Fibroblast of lung (primary cell): Measurements from ENCODE around the gene DHRS12.

ENCODE experiments used
- EZH2 ChIP-seq: IDR thresholded peaks from 2 replicates; pipeline ENCODE4 v1.5.1; 2012; ENCODE audit warnings: low read length, control low read depth, mild to moderate bottlenecking; ENCODE audit errors: missing control alignments
- TF ChIP-seq, protein P1 (sequence below), 2 donors: IDR thresholded peaks in 1 of 2; conservative IDR thresholded peaks in 1 of 2; 1 replicate in 1 of 2; 2 replicates in 1 of 2; pipeline ENCODE4 v1.5.1; 2011 to 2012; ENCODE audit warnings: low read length in 2 of 2, control low read depth in 1 of 2, inconsistent platforms in 1 of 2, low read depth in 1 of 2, mild to moderate bottlenecking in 1 of 2

DNA sequence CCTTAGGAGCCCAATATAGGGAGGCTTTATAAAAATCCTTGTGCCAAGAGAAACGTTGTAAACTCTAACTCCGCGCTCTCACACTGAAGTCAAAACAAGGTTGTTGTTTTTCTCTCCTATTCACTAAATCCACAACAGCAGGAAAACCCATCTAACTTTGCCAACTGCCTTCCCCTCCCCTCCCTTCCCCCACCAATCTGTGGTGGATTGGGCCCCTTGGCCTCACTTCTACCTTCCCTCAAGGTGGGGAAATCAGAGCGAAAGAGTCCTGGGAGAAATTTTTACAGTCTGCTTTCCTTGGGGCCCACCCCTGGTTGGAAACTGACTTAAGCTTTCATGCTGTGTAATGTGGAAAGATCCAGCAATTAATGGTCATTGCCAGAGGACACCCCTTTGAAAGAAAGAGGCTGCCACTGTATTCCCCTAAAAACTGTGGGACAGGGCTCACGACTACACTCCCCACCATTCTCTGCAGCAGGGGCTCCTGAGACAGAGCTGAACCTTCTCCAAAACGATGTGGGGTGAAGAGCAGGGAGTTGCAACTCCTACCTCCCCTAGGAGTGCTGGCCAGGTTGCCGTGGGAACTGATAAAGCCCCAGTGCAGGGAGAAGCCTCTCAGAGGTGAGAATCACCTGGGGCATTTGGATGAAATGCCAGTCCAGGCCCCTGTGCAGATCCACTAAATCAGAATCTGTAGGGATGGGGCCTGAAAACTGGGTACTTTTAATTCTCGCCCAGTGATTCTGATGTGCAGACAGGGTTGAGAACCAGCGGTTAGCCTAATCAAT, 1.1 kb downstream of the DHRS12 start:
- TF ChIP-seq, protein P1, sequence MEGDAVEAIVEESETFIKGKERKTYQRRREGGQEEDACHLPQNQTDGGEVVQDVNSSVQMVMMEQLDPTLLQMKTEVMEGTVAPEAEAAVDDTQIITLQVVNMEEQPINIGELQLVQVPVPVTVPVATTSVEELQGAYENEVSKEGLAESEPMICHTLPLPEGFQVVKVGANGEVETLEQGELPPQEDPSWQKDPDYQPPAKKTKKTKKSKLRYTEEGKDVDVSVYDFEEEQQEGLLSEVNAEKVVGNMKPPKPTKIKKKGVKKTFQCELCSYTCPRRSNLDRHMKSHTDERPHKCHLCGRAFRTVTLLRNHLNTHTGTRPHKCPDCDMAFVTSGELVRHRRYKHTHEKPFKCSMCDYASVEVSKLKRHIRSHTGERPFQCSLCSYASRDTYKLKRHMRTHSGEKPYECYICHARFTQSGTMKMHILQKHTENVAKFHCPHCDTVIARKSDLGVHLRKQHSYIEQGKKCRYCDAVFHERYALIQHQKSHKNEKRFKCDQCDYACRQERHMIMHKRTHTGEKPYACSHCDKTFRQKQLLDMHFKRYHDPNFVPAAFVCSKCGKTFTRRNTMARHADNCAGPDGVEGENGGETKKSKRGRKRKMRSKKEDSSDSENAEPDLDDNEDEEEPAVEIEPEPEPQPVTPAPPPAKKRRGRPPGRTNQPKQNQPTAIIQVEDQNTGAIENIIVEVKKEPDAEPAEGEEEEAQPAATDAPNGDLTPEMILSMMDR (conservative IDR thresholded peaks at IDR 0.05 in 1 of 2, IDR thresholded peaks at IDR 0.05 in 1 of 2; ENCODE audit: low read depth in 1 of 2, low read length in 2 of 2), result no peak
- TF ChIP-seq EZH2, result no peak
